ENCODE measurements around the gene COL5A2.

COL5A2 gene

GRCh38 chr2:189217541-189217940 is 38.0 kb upstream of the COL5A2 start:
- in situ Hi-C loops (cut with HindIII; ENCODE audit: low sequenced_read_pairs) = no loop called here
- no peak overlapping the region for H3K4me3 ChIP-seq (ENCODE audit: low read depth, low read length)
- peak; percentile 60 for DNase-seq (ENCODE audit: low read depth)

GRCh38 chr2:189217051-189217450 is 37.5 kb upstream of the COL5A2 start:
- in situ Hi-C loops (cut with HindIII; ENCODE audit: low sequenced_read_pairs) = no loop called here
- no peak for TF ChIP-seq CTCF (IDR thresholded peaks at IDR 0.05; ENCODE audit: low read depth, low read length, missing control alignments)
- DNase-seq (ENCODE audit: low read depth) = no peak
- H3K4me3 ChIP-seq (ENCODE audit: low read depth, low read length) = no peak overlapping the region

More at GRCh38 chr2:189217541-189217940, 38.0 kb upstream of the COL5A2 start:
- no peak for TF ChIP-seq CTCF (IDR thresholded peaks at IDR 0.05; ENCODE audit: low read depth, low read length, missing control alignments)

DNA sequence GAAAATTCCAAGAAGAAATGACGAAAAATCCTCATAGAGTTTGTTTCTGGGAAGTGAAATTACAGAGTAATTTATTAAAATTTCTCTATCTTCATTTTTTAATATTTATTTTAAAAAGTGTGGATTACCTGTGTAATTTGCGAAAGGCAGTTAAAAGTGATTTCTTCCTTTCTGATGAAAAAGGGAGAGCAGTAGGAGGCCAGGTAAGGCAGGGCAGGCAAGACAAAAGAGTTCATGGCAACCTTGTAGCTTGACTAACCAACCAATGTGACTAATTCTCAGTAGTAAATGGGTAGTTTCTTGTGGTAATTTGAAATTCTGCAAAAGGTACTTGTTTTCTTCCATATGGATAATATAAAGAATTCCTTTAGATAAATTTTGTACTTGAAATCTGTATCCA is 34.9 kb upstream of the COL5A2 start:
- no peak for DNase-seq (ENCODE audit: low read depth)
- H3K4me3 ChIP-seq (ENCODE audit: low read depth, low read length) = no peak overlapping the region
- TF ChIP-seq CTCF (IDR thresholded peaks at IDR 0.05; ENCODE audit: low read depth, low read length, missing control alignments) = no peak
- in situ Hi-C loops (cut with HindIII; ENCODE audit: low sequenced_read_pairs) = no loop called here

DNA sequence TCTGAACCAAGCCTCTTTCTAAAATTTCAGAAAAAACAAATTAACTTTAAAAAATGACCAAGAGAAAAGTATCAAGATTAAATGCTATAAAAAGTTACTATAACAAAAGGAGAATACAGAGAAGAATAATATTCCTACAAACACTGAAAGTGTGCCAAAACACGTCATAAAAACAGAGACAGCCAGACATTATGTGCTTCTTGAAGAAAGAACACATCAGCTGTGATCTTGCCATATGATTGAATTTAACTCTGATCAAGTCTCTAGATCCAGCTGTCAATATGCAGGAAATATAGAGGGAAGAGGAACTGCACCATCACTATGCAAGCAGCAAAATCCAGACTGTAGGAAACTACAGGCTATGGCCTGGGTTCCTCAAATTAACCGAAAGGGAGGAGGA is 33.7 kb upstream of the COL5A2 start:
- no peak for TF ChIP-seq CTCF (IDR thresholded peaks at IDR 0.05; ENCODE audit: low read depth, low read length, missing control alignments)
- no peak overlapping the region for H3K4me3 ChIP-seq (ENCODE audit: low read depth, low read length)
- DNase-seq (ENCODE audit: low read depth) = no peak
- in situ Hi-C loops (cut with HindIII; ENCODE audit: low sequenced_read_pairs) = no loop called here

DNA sequence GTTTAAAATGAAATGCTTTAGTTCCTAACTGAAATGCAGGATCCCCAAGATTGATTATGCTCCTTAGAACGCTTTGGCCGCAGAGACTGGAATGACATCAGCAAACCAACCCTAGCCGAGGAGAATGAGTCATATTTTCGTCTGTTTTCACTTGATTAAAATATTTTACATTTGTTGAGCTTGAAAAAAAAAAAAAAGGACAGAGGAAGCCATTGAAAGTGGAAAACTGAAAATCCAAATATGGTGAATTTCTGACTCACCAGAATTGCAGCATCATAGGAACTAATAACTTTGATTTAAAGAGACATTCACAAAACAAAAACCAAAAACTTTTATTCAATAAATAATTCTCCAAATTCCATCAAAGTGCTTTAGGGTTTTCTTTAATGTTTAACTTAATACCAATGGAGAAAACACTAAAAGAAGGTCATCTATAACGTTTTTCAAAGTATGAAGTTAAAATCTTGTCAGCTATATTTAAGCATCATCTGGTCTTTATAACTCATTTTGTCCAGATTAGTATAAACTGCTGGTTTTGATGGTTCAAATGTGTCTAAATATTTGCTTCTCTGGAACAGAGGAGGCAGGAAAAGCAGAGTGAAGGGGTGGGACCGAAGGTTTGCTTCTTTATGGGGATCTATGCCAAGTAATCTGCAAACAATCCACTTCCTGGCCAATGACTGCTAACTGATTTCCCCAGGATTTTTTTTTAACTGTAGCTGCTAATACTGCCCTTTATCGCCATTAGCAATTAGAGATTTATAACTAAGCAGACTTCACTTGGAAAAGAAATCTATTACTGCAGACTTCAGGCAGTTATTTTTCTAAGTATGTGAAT is 30.9 kb upstream of the COL5A2 start:
- no peak overlapping the region for H3K4me3 ChIP-seq (ENCODE audit: low read depth, low read length)
- TF ChIP-seq CTCF (IDR thresholded peaks at IDR 0.05; ENCODE audit: low read depth, low read length, missing control alignments) = no peak
- in situ Hi-C loops (cut with HindIII; ENCODE audit: low sequenced_read_pairs) = no loop called here
- DNase-seq (ENCODE audit: low read depth) = peak; percentile 97

- in situ Hi-C loops (cut with HindIII; ENCODE audit: low sequenced_read_pairs) = loop anchor here (5.0 kb wide), 1 partner anchor 39 kb away; no protein-coding TSS in a partner anchor
- TF ChIP-seq CTCF (IDR thresholded peaks at IDR 0.05; ENCODE audit: low read depth, low read length, missing control alignments) = no peak
- H3K4me3 ChIP-seq (ENCODE audit: low read depth, low read length) = no peak overlapping the region
- no peak for DNase-seq (ENCODE audit: low read depth)
Measured at GRCh38 chr2:189208254-189208653, 28.7 kb upstream of the COL5A2 start.
